Smooth muscle cell (in vitro differentiated cells): Measurements from ENCODE around the gene TMEM212. TPM values are rescaled to one million over a fixed set of nuclear protein-coding genes. Genes with fewer than 3 reads are reported as not detected.
"Not testable (repeated sequence)": the region's sequence is repeated elsewhere in the genome, so short reads cannot be mapped to it uniquely, and the experiment has no call there.

Experiments used
- DNase-seq: peaks from one replicate; lab custom pipeline; 2025; ENCODE audit not compliant: unreplicated experiment; lab: John Stamatoyannopoulos, UW
- H2AFZ ChIP-seq: fragments of 200-600 bp; sonication (generic); 2 replicates; pipeline ENCODE4 v1.6.0; 2016; ENCODE audit warnings: antibody characterized with exemption, low read depth, mild to moderate bottlenecking
- H3F3A ChIP-seq: fragments of 200-600 bp; sonication (generic); 2 replicates; pipeline ENCODE4 v1.6.0; 2017; ENCODE audit warnings: antibody characterized with exemption, low read depth
- H3K27ac ChIP-seq: fragments of 200-600 bp; sonication (generic); 2 replicates; pipeline ENCODE4 v1.5.1; 2016; ENCODE audit warnings: low read depth, mild to moderate bottlenecking
- H3K27me3 ChIP-seq: fragments of 200-600 bp; sonication (generic); 2 replicates; pipeline ENCODE4 v1.6.1; 2016; ENCODE audit warnings: low read depth, mild to moderate bottlenecking
- H3K36me3 ChIP-seq: fragments of 200-600 bp; sonication (generic); 2 replicates; pipeline ENCODE4 v1.5.1; 2016; ENCODE audit warnings: low read depth
- H3K4me1 ChIP-seq: fragments of 200-600 bp; sonication (generic); 2 replicates; pipeline ENCODE4 v1.5.1; 2016; ENCODE audit warnings: low read depth
- H3K4me2 ChIP-seq: fragments of 200-600 bp; sonication (generic); 2 replicates; pipeline ENCODE4 v1.6.0; 2016; ENCODE audit warnings: mild to moderate bottlenecking
- H3K4me3 ChIP-seq: fragments of 200-600 bp; sonication (generic); 2 replicates; pipeline ENCODE4 v1.5.1; 2016; ENCODE audit warnings: mild to moderate bottlenecking
- H3K79me2 ChIP-seq: fragments of 200-600 bp; sonication (generic); 2 replicates; pipeline ENCODE4 v1.6.0; 2016; ENCODE audit warnings: low read depth, mild to moderate bottlenecking
- H3K9ac ChIP-seq: fragments of 200-600 bp; sonication (generic); 2 replicates; pipeline ENCODE4 v1.6.0; 2016; ENCODE audit warnings: low read depth
- H3K9me3 ChIP-seq: fragments of 200-600 bp; sonication (generic); replicated peaks from 2 replicates; pipeline ENCODE4 v1.5.1; 2016; ENCODE audit warnings: low read depth
- H4K20me1 ChIP-seq: fragments of 200-600 bp; sonication (generic); 2 replicates; pipeline ENCODE4 v1.6.0; 2016; ENCODE audit warnings: low read depth
- CTCF ChIP-seq: fragments of 200-600 bp; sonication (generic); IDR thresholded peaks from 2 replicates; pipeline ENCODE4 v1.5.1; 2017; ENCODE audit warnings: borderline replicate concordance, mild to moderate bottlenecking, antibody characterized with exemption; ENCODE audit not compliant: insufficient read depth, poor library complexity, severe bottlenecking
- whole genome bisulfite sequencing: methylation state at CpG from one replicate; pipeline ENCODE4 v1.1.7; 2016; ENCODE audit warnings: low lambda C conversion rate; 5-methylcytosine and 5-hydroxymethylcytosine counted together
- polyA plus RNA-seq: library from polyadenylated mRNA; unstranded; fragments of >200 nt; fragmentation: Nextera tagmentation; extraction: Ambion mirVana; gene quantifications from 2 replicates; pipeline ENCODE4 v1.2.1, GENCODE V29; 2016
- total RNA-seq: library from RNA; depleted of rRNA; stranded (reverse); fragments of >200 nt; gene quantifications from 2 replicates; pipeline ENCODE4 v1.2.3, GENCODE V29; 2014

The TMEM212 gene
- total and polyA plus RNA-seq, 2 experiments from 2014 or later, result not detected

GRCh38 chr3:171904829-171905228 is 61.7 kb downstream of the TMEM212 start:
- Histone ChIP-seq H3K4me1 (peaks cover 7% of the 10 kb centered on the region), H3K4me3 (no peak overlapping the region), H3K9me3 (no peaks in the 10 kb centered on the region), H3F3A (peaks cover 9% of the 10 kb centered on the region), H3K36me3 (no peaks in the 10 kb centered on the region), H3K4me2 (no peak overlapping the region), H3K79me2 (no peaks in the 10 kb centered on the region), H3K27me3 (no peaks in the 10 kb centered on the region), H4K20me1 (no peaks in the 10 kb centered on the region), H2AFZ (no peak overlapping the region), H3K27ac (no peak overlapping the region), H3K9ac (no peak overlapping the region)
- no peak for DNase-seq
- WGBS, result 74% methylated on average over 3 of the region's 3 CpGs
- TF ChIP-seq CTCF, result no peak

- not testable (repeated sequence) for H3K36me3 ChIP-seq, H3K9ac ChIP-seq, H3K4me3 ChIP-seq, H3K9me3 ChIP-seq, H3F3A ChIP-seq, H3K4me1 ChIP-seq, H3K79me2 ChIP-seq, H2AFZ ChIP-seq, H3K27me3 ChIP-seq, DNase-seq, H3K27ac ChIP-seq, H4K20me1 ChIP-seq, H3K4me2 ChIP-seq
- WGBS, result 100% methylated on average over 6 of the region's 6 CpGs
Measured at GRCh38 chr3:171906503-171906902, 63.4 kb downstream of the TMEM212 start.

DNA sequence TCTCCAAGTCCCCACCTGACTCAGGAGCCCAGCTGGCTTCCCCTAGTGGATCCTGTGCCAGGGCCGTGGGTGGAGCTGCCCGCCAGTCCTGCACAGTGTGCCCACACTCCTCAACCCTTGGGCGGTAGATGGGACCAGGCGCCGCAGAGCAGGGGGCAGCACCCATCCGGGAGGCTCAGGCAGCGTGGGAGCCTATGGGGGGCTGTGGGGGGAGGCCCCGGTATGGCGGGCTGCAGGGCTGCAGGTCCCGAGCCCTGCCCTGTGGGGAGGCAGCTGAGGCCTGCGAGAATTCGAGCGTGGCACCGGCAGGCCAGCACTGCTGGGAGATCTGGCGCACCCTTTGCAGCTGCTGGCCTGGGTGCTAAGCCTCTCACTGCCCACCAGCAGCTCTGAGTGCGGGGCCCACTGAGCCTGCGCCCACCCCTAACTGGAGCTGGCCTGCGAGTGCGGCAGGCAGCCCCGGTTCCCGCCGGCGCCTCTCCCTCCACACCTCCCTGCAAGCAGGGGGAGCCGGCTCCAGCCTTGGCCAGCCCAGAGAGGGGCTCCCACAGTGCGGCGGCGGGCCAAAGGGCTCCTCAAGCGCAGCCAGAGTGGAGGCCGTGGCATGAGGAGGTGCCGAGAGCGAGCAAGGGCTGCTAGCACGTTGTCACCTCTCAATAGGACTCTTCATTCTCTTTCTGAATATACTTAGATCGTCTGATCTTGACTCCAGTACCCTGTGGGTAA is 64.0 kb downstream of the TMEM212 start:
- DNase-seq, result no peak
- H3K9ac ChIP-seq, result no peak overlapping the region
- no peaks in the 10 kb centered on the region for H3K79me2 ChIP-seq
- H3K27ac ChIP-seq, result no peak overlapping the region
- no peak overlapping the region for H3K4me3 ChIP-seq
- no peaks in the 10 kb centered on the region for H3K36me3 ChIP-seq
- H3F3A ChIP-seq, result peaks cover 9% of the 10 kb centered on the region
- TF ChIP-seq CTCF, result no peak
- H4K20me1 ChIP-seq, result no peaks in the 10 kb centered on the region
- H3K4me1 ChIP-seq, result peaks cover 7% of the 10 kb centered on the region
- WGBS, result 96% methylated on average over 28 of the region's 33 CpGs
- no peaks in the 10 kb centered on the region for H3K27me3 ChIP-seq
- no peak overlapping the region for H3K4me2 ChIP-seq
- no peaks in the 10 kb centered on the region for H3K9me3 ChIP-seq
- H2AFZ ChIP-seq, result no peak overlapping the region

GRCh38 chr3:171907761-171908160 is 64.6 kb downstream of the TMEM212 start:
- H3K27me3 ChIP-seq, result no peaks in the 10 kb centered on the region
- H3K4me2 ChIP-seq, result no peak overlapping the region
- no peak for DNase-seq
- no peaks in the 10 kb centered on the region for H3K36me3 ChIP-seq
- H3K79me2 ChIP-seq, result no peaks in the 10 kb centered on the region
- 88% methylated on average over 2 of the region's 2 CpGs for WGBS
- no peak overlapping the region for H3K4me3 ChIP-seq
- H4K20me1 ChIP-seq, result no peaks in the 10 kb centered on the region
- TF ChIP-seq CTCF, result no peak
- no peak overlapping the region for H3K9ac ChIP-seq
- H3K9me3 ChIP-seq, result no peaks in the 10 kb centered on the region
- peaks cover 1% of the 10 kb centered on the region for H3K4me1 ChIP-seq
- no peak overlapping the region for H2AFZ ChIP-seq
- H3F3A ChIP-seq, result peaks cover 3% of the 10 kb centered on the region
- no peak overlapping the region for H3K27ac ChIP-seq
